Tibial artery (tissue), 4 donors: ENCODE results near the gene ENTPD6.

Experiments
- DNase-seq, 2 donors: peaks; one replicate each; pipeline ENCODE4 v3.0.0-alpha.2; 2019
- H3K27ac ChIP-seq, 2 donors: fragments of 200-600 bp; sonication (generic) in 1 of 2; 1 replicate in 1 of 2; 2 replicates in 1 of 2; pipeline ENCODE4 v1.5.1; 2018 to 2019; ENCODE audit warnings: mild to moderate bottlenecking in 1 of 2
- H3K27me3 ChIP-seq, 2 donors: fragments of 200-600 bp; sonication (generic) in 1 of 2; one replicate each; pipeline versions ENCODE4 v1.5.1 to v1.6.0; 2016 to 2019
- H3K36me3 ChIP-seq, 3 donors: fragments of 200-600 bp; sonication (generic) in 2 of 3; one replicate each; pipeline ENCODE4 v1.5.1; 2016 to 2019; ENCODE audit warnings: mild to moderate bottlenecking in 2 of 3
- H3K4me1 ChIP-seq, 4 donors: fragments of 200-600 bp; sonication (generic) in 2 of 4; 1 replicate in 3 of 4; 2 replicates in 1 of 4; pipeline ENCODE4 v1.5.1; 2016 to 2019
- H3K4me3 ChIP-seq, 2 donors: fragments of 200-600 bp; sonication (generic) in 1 of 2; 1 replicate in 1 of 2; 2 replicates in 1 of 2; pipeline ENCODE4 v1.5.1; 2018 to 2019; ENCODE audit warnings: mild to moderate bottlenecking in 2 of 2
- H3K9me3 ChIP-seq, 3 donors: fragments of 200-600 bp; sonication (generic) in 1 of 3; one replicate each; pipeline ENCODE4 v1.5.1; 2016 to 2019
- CTCF ChIP-seq, 2 experiments: fragments of 200-600 bp in 1 of 2; fragments of 450-650 bp in 1 of 2; IDR thresholded peaks; one replicate each; pipeline ENCODE4 v1.5.1; 2017 to 2019; ENCODE audit warnings: antibody characterized with exemption in 2 of 2, mild to moderate bottlenecking in 1 of 2, moderate library complexity in 1 of 2
- intact Hi-C: fragments of 100-400 bp; cut with DNase I; formaldehyde crosslinking; loops from one replicate; pipeline ENCODE4 v1.15.0; 2023; ENCODE audit warnings: low total_unique reads

Gene ENTPD6

GRCh38 chr20:25212242-25212641, 16.7 kb downstream of the ENTPD6 start:
- Histone ChIP-seq H3K9me3 (no peaks in the 10 kb centered on the region), H3K27ac (no peak overlapping the region), H3K4me1 (no peaks in the 10 kb centered on the region), H3K36me3 (peaks cover 64 to 80% (median 75%) of the 10 kb centered on the region in 3 donors), H3K27me3 (no peaks in the 10 kb centered on the region), H3K4me3 (no peak overlapping the region)
- TF ChIP-seq CTCF (IDR thresholded peaks at IDR 0.05) = no peak
- no peak for DNase-seq
- intact Hi-C loops = no loop called here

GRCh38 chr20:25213566-25214425, 18.3 kb downstream of the ENTPD6 start:
- Histone ChIP-seq H3K9me3 (no peaks in the 10 kb centered on the region), H3K4me3 (no peak overlapping the region), H3K36me3 (peaks cover 76 to 94% (median 91%) of the 10 kb centered on the region in 3 donors), H3K4me1 (no peaks in the 10 kb centered on the region), H3K27ac (no peak overlapping the region), H3K27me3 (no peaks in the 10 kb centered on the region)
- TF ChIP-seq CTCF (IDR thresholded peaks at IDR 0.05) = no peak
- no peak for DNase-seq
- intact Hi-C loops = no loop called here

GRCh38 chr20:25214426-25214790, 18.9 kb downstream of the ENTPD6 start:
- Histone ChIP-seq H3K4me3 (no peak overlapping the region), H3K4me1 (no peaks in the 10 kb centered on the region), H3K9me3 (no peaks in the 10 kb centered on the region), H3K36me3 (peaks cover 76 to 100% (median 93%) of the 10 kb centered on the region in 3 donors), H3K27me3 (no peaks in the 10 kb centered on the region), H3K27ac (no peak overlapping the region)
- TF ChIP-seq CTCF (IDR thresholded peaks at IDR 0.05) = no peak
- DNase-seq = no peak
- intact Hi-C loops = no loop called here

DNA sequence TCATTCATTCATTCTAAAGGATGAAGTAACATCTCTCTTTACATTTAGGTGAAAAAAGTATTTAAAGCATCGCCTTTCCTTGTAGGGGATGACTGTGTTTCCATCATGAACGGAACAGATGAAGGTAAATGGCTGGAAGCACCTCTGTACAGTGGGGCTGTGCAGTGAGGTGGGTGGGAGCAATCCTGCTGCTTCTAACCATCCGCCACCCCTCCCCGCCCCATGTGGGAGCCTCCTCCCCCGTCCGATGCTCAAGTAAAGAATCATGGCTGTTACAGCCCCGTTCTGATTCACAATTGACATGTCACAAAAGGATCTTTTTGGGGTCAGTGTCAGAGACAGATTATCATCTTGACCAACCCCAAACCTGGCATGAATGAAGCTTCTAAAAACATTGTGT, 19.3 kb downstream of the ENTPD6 start:
- TF ChIP-seq CTCF (IDR thresholded peaks at IDR 0.05) = no peak
- no peak overlapping the region for H3K27ac ChIP-seq

GRCh38 chr20:25215521-25215920, 20.0 kb downstream of the ENTPD6 start:
- no peak for TF ChIP-seq CTCF (IDR thresholded peaks at IDR 0.05)
- Histone ChIP-seq H3K36me3 (peaks cover 67 to 100% (median 84%) of the 10 kb centered on the region in 3 donors), H3K9me3 (no peaks in the 10 kb centered on the region), H3K4me3 (no peak overlapping the region), H3K4me1 (peaks cover 0 to under 1% (median 0%) of the 10 kb centered on the region in 4 donors), H3K27ac (no peak overlapping the region), H3K27me3 (no peaks in the 10 kb centered on the region)
- intact Hi-C loops = no loop called here
- no peak for DNase-seq

More for the DNA sequence above, 19.3 kb downstream of the ENTPD6 start:
- DNase-seq = no peak
- Histone ChIP-seq H3K9me3 (no peaks in the 10 kb centered on the region), H3K4me3 (no peak overlapping the region), H3K36me3 (peaks cover 74 to 100% (median 91%) of the 10 kb centered on the region in 3 donors), H3K4me1 (no peaks in the 10 kb centered on the region), H3K27me3 (no peaks in the 10 kb centered on the region)
- intact Hi-C loops = no loop called here
